Naive B cell (primary cell): ENCODE measurements around the gene SLC39A8. TPM values are rescaled to one million over a fixed set of nuclear protein-coding genes. Genes with fewer than 3 reads are reported as not detected.
"Not testable (repeated sequence)": the region's sequence is repeated elsewhere in the genome, so short reads cannot be mapped to it uniquely, and the experiment has no call there.

ENCODE experiments used
- ATAC-seq, 2 donors: fragments of 150-1000 bp; cut with Tn5 transposase; 2 replicates each; pipeline ENCODE4 v1.10.0; 2021; ENCODE audit warnings: low read depth in 2 of 2, mild to moderate bottlenecking in 2 of 2, moderate library complexity in 2 of 2
- DNase-seq: peaks from one replicate; pipeline ENCODE4 v3.0.0; 2022
- H3K27ac Mint-ChIP-seq, 6 donors: one replicate each; pipeline ENCODE4 v1.8.0; 2020 to 2022; ENCODE audit warnings: mild to moderate bottlenecking in 6 of 6, mixed read lengths in 6 of 6, moderate library complexity in 5 of 6, inconsistent platforms in 2 of 6
- H3K27me3 Mint-ChIP-seq, 3 donors: one replicate each; pipeline ENCODE4 v1.8.0; 2021 to 2022; ENCODE audit warnings: mixed read lengths in 3 of 3, mild to moderate bottlenecking in 1 of 3
- H3K36me3 Mint-ChIP-seq, 2 donors: one replicate each; pipeline ENCODE4 v1.8.0; 2020 to 2022; ENCODE audit warnings: mixed read lengths in 2 of 2, inconsistent platforms in 1 of 2, mild to moderate bottlenecking in 1 of 2
- H3K4me1 Mint-ChIP-seq, 3 donors: one replicate each; pipeline ENCODE4 v1.8.0; 2020 to 2022; ENCODE audit warnings: mixed read lengths in 3 of 3, inconsistent platforms in 1 of 3, mild to moderate bottlenecking in 1 of 3, moderate library complexity in 1 of 3
- H3K4me3 Mint-ChIP-seq, 8 donors: one replicate each; pipeline ENCODE4 v1.8.0; 2020 to 2022; ENCODE audit warnings: mild to moderate bottlenecking in 8 of 8, mixed read lengths in 8 of 8, moderate library complexity in 8 of 8, inconsistent platforms in 2 of 8
- H3K9me3 Mint-ChIP-seq, 7 donors: one replicate each; pipeline ENCODE4 v1.8.0; 2020 to 2022; ENCODE audit warnings: mixed read lengths in 7 of 7, mild to moderate bottlenecking in 5 of 7, inconsistent platforms in 2 of 7, moderate library complexity in 1 of 7
- polyA plus RNA-seq, 6 donors: library from polyadenylated mRNA; unstranded; fragments of 300-500 nt; fragmentation: Illumina TruSeq; gene quantifications; one replicate each; pipeline ENCODE4 v1.2.3, GENCODE V29; 2021; ENCODE audit warnings: low read depth in 6 of 6

SLC39A8 gene
- polyA plus RNA-seq, 6 donors from 2014 or later = 17.2 to 37.3 (median 20.0) TPM

- Mint-ChIP-seq H3K36me3 (peaks cover 11 to 13% of the 10 kb centered on the region in 2 donors), H3K9me3 (peaks cover 0 to 13% (median 0%) of the 10 kb centered on the region in 7 donors), H3K4me3 (no peak overlapping the region), H3K4me1 (peaks cover 0 to 4% (median 0%) of the 10 kb centered on the region in 3 donors), H3K27me3 (no peaks in the 10 kb centered on the region), H3K27ac (peak overlapping the region in 2 of 6 donors; percentile 80 to 89)
- DNase-seq (no peak), ATAC-seq (no peak)
Measured at GRCh38 chr4:102272318-102272717, 73.0 kb downstream of the SLC39A8 start.

DNA sequence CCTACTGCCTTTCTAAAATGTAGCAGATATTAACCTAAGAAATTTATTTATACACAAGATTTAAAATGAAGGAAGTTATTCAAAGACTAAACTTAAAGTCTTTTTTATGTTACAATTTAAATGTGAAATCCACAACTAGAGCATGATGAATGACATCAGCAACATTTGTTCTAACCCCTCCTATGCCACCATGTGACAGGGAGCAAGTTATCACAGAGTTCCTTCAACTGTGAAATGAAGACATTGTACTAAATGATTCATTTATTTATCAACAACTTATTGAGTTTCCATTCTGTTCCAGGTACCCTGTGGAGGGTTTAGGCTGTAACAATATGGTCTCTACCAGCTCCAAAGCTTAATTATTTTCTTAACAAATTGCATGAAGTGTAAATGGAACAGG is 76.9 kb downstream of the SLC39A8 start:
- no peak for ATAC-seq
- no peak overlapping the region for H3K4me3 Mint-ChIP-seq
- DNase-seq = no peak

GRCh38 chr4:102263024-102263787 is 82.1 kb downstream of the SLC39A8 start:
- H3K27me3 Mint-ChIP-seq = no peaks in the 10 kb centered on the region
- peak; percentile 28 for DNase-seq
- peak; percentile 67 to 81 for ATAC-seq

More for the DNA sequence above, 76.9 kb downstream of the SLC39A8 start:
- no peaks in the 10 kb centered on the region for H3K9me3 Mint-ChIP-seq
- no peaks in the 10 kb centered on the region for H3K4me1 Mint-ChIP-seq
- no peak overlapping the region for H3K27ac Mint-ChIP-seq
- H3K36me3 Mint-ChIP-seq = no peaks in the 10 kb centered on the region
- no peaks in the 10 kb centered on the region for H3K27me3 Mint-ChIP-seq

DNA sequence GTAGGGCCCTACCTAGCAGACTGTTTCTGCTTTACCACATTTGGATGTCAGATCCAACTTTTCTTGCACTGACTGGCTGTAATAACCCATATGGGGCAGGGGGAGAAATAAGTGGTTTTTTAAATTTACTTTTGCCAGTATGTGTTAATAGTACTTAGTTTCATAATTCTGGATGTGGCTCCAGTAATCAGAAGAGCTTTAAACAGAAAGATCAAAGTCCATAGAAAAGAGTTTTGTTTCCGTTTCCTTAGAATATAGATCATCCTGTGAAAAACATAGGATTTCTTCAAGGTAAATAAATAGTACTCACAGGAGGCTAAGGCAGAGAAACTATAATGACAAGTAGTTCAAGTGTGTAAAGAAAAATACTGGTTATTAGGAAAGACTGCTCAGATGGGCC is 85.6 kb downstream of the SLC39A8 start:
- Mint-ChIP-seq H3K4me1 (peaks cover 0 to 4% (median 0%) of the 10 kb centered on the region in 3 donors), H3K27ac (no peak overlapping the region), H3K4me3 (no peak overlapping the region), H3K9me3 (no peaks in the 10 kb centered on the region), H3K27me3 (no peaks in the 10 kb centered on the region), H3K36me3 (no peaks in the 10 kb centered on the region)
- ATAC-seq (no peak), DNase-seq (no peak)

More at GRCh38 chr4:102263024-102263787, 82.1 kb downstream of the SLC39A8 start:
- Mint-ChIP-seq H3K9me3 (no peaks in the 10 kb centered on the region), H3K4me3 (no peak overlapping the region), H3K27ac (peak overlapping the region in 1 of 6 donors; percentile 82), H3K36me3 (no peaks in the 10 kb centered on the region), H3K4me1 (peaks cover 0 to 4% (median 0%) of the 10 kb centered on the region in 3 donors)

- Mint-ChIP-seq H3K27me3 (no peaks in the 10 kb centered on the region), H3K4me3 (no peak overlapping the region), H3K9me3 (no peaks in the 10 kb centered on the region), H3K36me3 (no peaks in the 10 kb centered on the region), H3K27ac (peak overlapping the region in 1 of 6 donors; percentile 74), H3K4me1 (peaks cover 0 to 4% (median 0%) of the 10 kb centered on the region in 3 donors)
- ATAC-seq (no peak), DNase-seq (no peak)
Measured at GRCh38 chr4:102259081-102259480, 86.2 kb downstream of the SLC39A8 start.

GRCh38 chr4:102256321-102256720 is 89.0 kb downstream of the SLC39A8 start:
- Mint-ChIP-seq H3K36me3 (no peaks in the 10 kb centered on the region), H3K4me1 (no peaks in the 10 kb centered on the region), H3K9me3 (no peaks in the 10 kb centered on the region), H3K27me3 (no peaks in the 10 kb centered on the region), H3K27ac (no peak overlapping the region), H3K4me3 (no peak overlapping the region)
- DNase-seq = no peak
- ATAC-seq = no peak

- peaks cover 0 to 5% (median 0%) of the 10 kb centered on the region in 7 donors for H3K9me3 Mint-ChIP-seq
- H3K36me3 Mint-ChIP-seq = no peaks in the 10 kb centered on the region
- ATAC-seq (no peak), DNase-seq (no peak)
- no peaks in the 10 kb centered on the region for H3K4me1 Mint-ChIP-seq
- H3K27ac Mint-ChIP-seq = no peak overlapping the region
- no peak overlapping the region for H3K4me3 Mint-ChIP-seq
- H3K27me3 Mint-ChIP-seq = no peaks in the 10 kb centered on the region
Measured at GRCh38 chr4:102253860-102254259, 91.4 kb downstream of the SLC39A8 start.

DNA sequence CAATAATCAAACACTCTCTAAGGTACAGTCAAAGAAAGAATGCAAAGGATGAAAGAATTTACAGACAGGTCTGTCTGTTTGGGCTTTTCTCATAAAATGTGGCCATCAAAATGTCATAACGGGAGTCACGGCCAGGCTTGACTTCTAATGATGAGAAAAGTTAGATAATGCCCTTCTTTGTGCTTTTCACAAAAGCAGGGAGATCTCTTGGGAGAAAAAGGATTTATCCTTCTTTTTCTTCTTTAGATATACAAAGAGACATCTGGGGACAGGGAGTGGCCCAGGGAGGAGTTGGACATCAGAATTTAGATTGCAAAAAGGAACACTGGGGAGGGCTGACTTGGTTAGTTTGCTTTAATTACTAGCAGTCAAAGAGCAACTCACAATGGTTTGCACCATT is 93.1 kb downstream of the SLC39A8 start:
- H3K36me3 Mint-ChIP-seq = no peaks in the 10 kb centered on the region
- H3K27me3 Mint-ChIP-seq = no peaks in the 10 kb centered on the region
- H3K4me3 Mint-ChIP-seq = no peak overlapping the region
- peaks cover 0 to 8% (median 0%) of the 10 kb centered on the region in 7 donors for H3K9me3 Mint-ChIP-seq
- ATAC-seq = no peak
- no peak for DNase-seq
- no peak overlapping the region for H3K27ac Mint-ChIP-seq
- no peaks in the 10 kb centered on the region for H3K4me1 Mint-ChIP-seq

GRCh38 chr4:102250341-102250740 is 94.9 kb downstream of the SLC39A8 start:
- Mint-ChIP-seq H3K9me3 (peaks cover 0 to 11% (median 0%) of the 10 kb centered on the region in 7 donors), H3K36me3 (peaks cover 0 to 4% of the 10 kb centered on the region in 2 donors), H3K4me1 (no peaks in the 10 kb centered on the region), H3K27me3 (no peaks in the 10 kb centered on the region), H3K27ac (no peak overlapping the region), H3K4me3 (no peak overlapping the region)
- ATAC-seq (no peak), DNase-seq (no peak)

GRCh38 chr4:102247041-102247440 is 98.2 kb downstream of the SLC39A8 start:
- no peaks in the 10 kb centered on the region for H3K27me3 Mint-ChIP-seq
- H3K4me3 Mint-ChIP-seq = no peak overlapping the region
- DNase-seq (no peak), ATAC-seq (no peak)
- H3K9me3 Mint-ChIP-seq = peaks cover 0 to 11% (median 5%) of the 10 kb centered on the region in 7 donors
- peaks cover 4 to 9% of the 10 kb centered on the region in 2 donors for H3K36me3 Mint-ChIP-seq
- H3K27ac Mint-ChIP-seq = no peak overlapping the region
- H3K4me1 Mint-ChIP-seq = no peaks in the 10 kb centered on the region

GRCh38 chr4:102246416-102246815 is 98.9 kb downstream of the SLC39A8 start:
- H3K27me3 Mint-ChIP-seq = no peaks in the 10 kb centered on the region

GRCh38 chr4:102244878-102245535 is 100.3 kb downstream of the SLC39A8 start:
- Mint-ChIP-seq H3K36me3 (peaks cover 4 to 9% of the 10 kb centered on the region in 2 donors), H3K4me3 (no peak overlapping the region), H3K27me3 (no peaks in the 10 kb centered on the region), H3K27ac (no peak overlapping the region), H3K9me3 (peaks cover 0 to 11% (median 5%) of the 10 kb centered on the region in 7 donors), H3K4me1 (no peaks in the 10 kb centered on the region)
- no peak for DNase-seq
- ATAC-seq = no peak

More at GRCh38 chr4:102246416-102246815, 98.9 kb downstream of the SLC39A8 start:
- H3K27ac Mint-ChIP-seq = no peak overlapping the region
- H3K4me1 Mint-ChIP-seq = no peaks in the 10 kb centered on the region
- H3K9me3 Mint-ChIP-seq = peaks cover 0 to 11% (median 5%) of the 10 kb centered on the region in 7 donors
- ATAC-seq (no peak), DNase-seq (no peak)
- peaks cover 4 to 9% of the 10 kb centered on the region in 2 donors for H3K36me3 Mint-ChIP-seq
- H3K4me3 Mint-ChIP-seq = no peak overlapping the region

DNA sequence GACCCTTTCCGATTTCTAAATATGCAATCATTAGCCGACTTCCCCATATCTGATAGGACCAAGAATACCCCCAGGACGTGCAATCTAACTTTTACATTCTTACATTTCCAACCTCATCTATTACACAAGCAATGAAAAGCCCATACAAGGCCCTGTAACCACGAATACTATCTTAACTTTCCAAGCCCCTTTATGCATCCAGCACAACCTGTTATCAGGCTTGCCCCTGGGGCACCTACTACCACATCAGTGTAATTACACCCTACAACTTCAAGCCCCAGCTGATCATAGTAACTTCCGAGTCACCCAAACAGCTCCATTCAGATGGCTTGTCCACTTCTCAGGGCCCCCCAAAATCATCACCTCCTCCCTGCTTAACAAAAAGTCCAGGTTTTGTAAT is 102.0 kb downstream of the SLC39A8 start:
- ATAC-seq, H3K36me3 Mint-ChIP-seq, H3K4me1 Mint-ChIP-seq, H3K27ac Mint-ChIP-seq, DNase-seq, H3K4me3 Mint-ChIP-seq, H3K9me3 Mint-ChIP-seq, H3K27me3 Mint-ChIP-seq: not testable (repeated sequence)
